ENCODE results near the gene TPRG1. TPM values are rescaled to one million over a fixed set of nuclear protein-coding genes. Genes with fewer than 3 reads are reported as not detected.

The TPRG1 gene
- total and polyA plus RNA-seq, 2 donors (not counting 3 experiments of a cell fraction or from before 2014, with no cell fraction given), result 0.30 TPM; not detected in 1

DNA sequence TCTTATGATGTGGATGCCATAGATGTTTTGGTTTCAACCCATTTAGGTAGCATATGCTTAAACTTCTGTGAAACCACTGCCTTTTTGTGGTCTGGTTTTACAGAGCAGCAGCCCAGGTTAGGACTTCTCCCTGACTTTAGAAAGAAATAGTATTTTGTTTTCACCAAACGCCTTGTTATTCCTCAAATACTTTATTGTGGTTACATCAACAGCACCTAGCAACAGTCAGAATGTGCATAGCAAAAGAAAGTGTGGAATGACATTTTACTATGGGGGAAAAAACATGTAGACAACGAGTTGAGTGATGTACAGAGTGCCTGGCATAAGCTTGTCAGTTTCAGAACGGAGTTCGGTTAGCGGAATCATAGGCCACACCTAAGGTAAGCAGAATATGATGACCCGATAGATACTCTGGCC, 159.2 kb downstream of the TPRG1 start:
- no peak overlapping the region for H3K27ac ChIP-seq (ENCODE audit: insufficient read depth, low read depth, low read length)
- CTCF ChIA-PET, result no interaction called here
- dilution Hi-C loops (cut with MboI; ENCODE audit: extremely low pct_ligation_motif_present, low sequenced_read_pairs) (no loop called here), intact Hi-C loops (cut with micrococcal nuclease) (no loop called here)
- no peaks in the 10 kb centered on the region for H3K4me1 ChIP-seq (ENCODE audit: control insufficient read depth, extremely low read depth, insufficient read depth, low read length)
- H3K9me1 ChIP-seq (replicated peaks; ENCODE audit: control insufficient read depth, extremely low read depth, insufficient read depth, low read length), result no peaks in the 10 kb centered on the region
- BruUV-seq (replicated peaks), result no TSS peak
- no peak for DNase-seq (ENCODE audit: low read depth, low spot score)
- H3K4me3 ChIP-seq (replicated peaks in 1 of 3; ENCODE audit: insufficient read depth in 1 of 3, low read depth in 1 of 3, low read length in 3 of 3), result no peak overlapping the region
- H3K9ac ChIP-seq (replicated peaks; ENCODE audit: extremely low read depth, insufficient read depth, low read length), result no peak overlapping the region
- H3K36me3 ChIP-seq (ENCODE audit: control insufficient read depth in 2 of 2, extremely low read depth in 1 of 2, insufficient read depth in 2 of 2, low read length in 2 of 2), result no peaks in the 10 kb centered on the region
- H3K27me3 ChIP-seq (ENCODE audit: control insufficient read depth in 2 of 2, insufficient read depth in 2 of 2, low read length in 2 of 2), result no peaks in the 10 kb centered on the region
- H4K20me1 ChIP-seq (replicated peaks; ENCODE audit: control insufficient read depth, extremely low read depth, insufficient read depth, low read length), result no peaks in the 10 kb centered on the region
- no peaks in the 10 kb centered on the region for H3K79me2 ChIP-seq (ENCODE audit: control insufficient read depth, insufficient read depth, low read length)
- no peaks in the 10 kb centered on the region for H3K9me3 ChIP-seq (replicated peaks; ENCODE audit: control insufficient read depth, insufficient read depth, low read length)
- H2AFZ ChIP-seq (ENCODE audit: low read depth, low read length), result no peak overlapping the region
- no peak for FAIRE-seq
- TF ChIP-seq FOS (IDR thresholded peaks at IDR 0.05; ENCODE audit: borderline replicate concordance, insufficient read depth, low read length), result no peak
- TF ChIP-seq MYC (IDR thresholded peaks at IDR 0.05; ENCODE audit: low read depth, low read length), result no peak
- TF ChIP-seq POLR2AphosphoS5 (IDR thresholded peaks at IDR 0.05; ENCODE audit: insufficient read depth, low read depth, low read length), result no peak
- TF ChIP-seq POLR2A (IDR thresholded peaks at IDR 0.05; ENCODE audit: low read depth, low read length), result no peak
- TF ChIP-seq, protein P1, sequence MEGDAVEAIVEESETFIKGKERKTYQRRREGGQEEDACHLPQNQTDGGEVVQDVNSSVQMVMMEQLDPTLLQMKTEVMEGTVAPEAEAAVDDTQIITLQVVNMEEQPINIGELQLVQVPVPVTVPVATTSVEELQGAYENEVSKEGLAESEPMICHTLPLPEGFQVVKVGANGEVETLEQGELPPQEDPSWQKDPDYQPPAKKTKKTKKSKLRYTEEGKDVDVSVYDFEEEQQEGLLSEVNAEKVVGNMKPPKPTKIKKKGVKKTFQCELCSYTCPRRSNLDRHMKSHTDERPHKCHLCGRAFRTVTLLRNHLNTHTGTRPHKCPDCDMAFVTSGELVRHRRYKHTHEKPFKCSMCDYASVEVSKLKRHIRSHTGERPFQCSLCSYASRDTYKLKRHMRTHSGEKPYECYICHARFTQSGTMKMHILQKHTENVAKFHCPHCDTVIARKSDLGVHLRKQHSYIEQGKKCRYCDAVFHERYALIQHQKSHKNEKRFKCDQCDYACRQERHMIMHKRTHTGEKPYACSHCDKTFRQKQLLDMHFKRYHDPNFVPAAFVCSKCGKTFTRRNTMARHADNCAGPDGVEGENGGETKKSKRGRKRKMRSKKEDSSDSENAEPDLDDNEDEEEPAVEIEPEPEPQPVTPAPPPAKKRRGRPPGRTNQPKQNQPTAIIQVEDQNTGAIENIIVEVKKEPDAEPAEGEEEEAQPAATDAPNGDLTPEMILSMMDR (IDR thresholded peaks at IDR 0.05; ENCODE audit: extremely low read depth in 1 of 2, insufficient read depth in 1 of 2, low read depth in 1 of 2, low read length in 2 of 2), result no peak
- POLR2A ChIA-PET, result no interaction called here
- H3K4me2 ChIP-seq (ENCODE audit: insufficient read depth, low read length), result no peak overlapping the region

DNA sequence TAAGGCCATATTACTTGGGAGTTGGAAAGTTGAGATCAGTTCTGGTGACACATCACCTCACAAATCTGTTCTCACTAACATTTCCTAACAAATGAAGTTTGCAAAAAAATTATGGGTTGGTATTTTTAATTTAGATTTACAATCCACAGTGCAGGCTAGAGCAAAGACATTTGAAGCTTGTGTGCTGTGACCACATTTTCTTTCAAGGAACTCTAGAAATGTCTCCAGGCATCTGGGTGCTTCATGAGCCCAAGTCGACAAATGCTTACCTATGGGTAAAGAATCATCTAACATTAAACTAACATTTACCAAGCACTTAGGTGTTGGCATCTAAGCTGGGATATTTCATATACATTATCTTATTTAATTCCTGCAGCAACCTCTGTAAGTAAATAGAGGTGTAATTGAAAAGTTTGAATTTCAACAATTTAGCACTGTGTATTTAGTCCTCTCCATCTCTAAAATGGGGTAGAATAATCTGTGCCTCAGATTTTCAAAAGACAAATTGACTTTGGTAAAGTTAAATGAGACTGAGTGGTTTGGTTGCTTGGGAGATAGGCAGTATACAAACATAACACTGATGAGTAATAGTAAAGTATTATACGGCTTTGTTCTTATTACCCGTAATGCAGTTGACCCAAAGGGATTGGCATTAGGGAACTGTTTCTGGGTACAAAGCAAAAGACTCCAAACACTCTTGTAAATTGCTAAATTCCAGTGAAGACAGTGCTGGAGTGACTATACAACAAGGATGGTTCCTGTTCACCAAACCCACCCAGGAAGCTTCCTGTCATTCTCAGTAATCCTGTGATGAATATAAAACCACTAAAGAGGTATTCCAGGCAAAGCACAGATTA, 162.5 kb downstream of the TPRG1 start:
- DNase-seq (ENCODE audit: low read depth, low spot score) (no peak), FAIRE-seq (no peak)
- H3K9ac ChIP-seq (replicated peaks; ENCODE audit: extremely low read depth, insufficient read depth, low read length), result no peak overlapping the region
- H3K27me3 ChIP-seq (ENCODE audit: control insufficient read depth in 2 of 2, insufficient read depth in 2 of 2, low read length in 2 of 2), result no peaks in the 10 kb centered on the region
- no peaks in the 10 kb centered on the region for H4K20me1 ChIP-seq (replicated peaks; ENCODE audit: control insufficient read depth, extremely low read depth, insufficient read depth, low read length)
- TF ChIP-seq FOS (IDR thresholded peaks at IDR 0.05; ENCODE audit: borderline replicate concordance, insufficient read depth, low read length) (no peak), POLR2A (IDR thresholded peaks at IDR 0.05; ENCODE audit: low read depth, low read length) (no peak), GATA2 (IDR thresholded peaks at IDR 0.05; ENCODE audit: insufficient read depth, insufficient read length, low read depth, low read length) (no peak), JUN (IDR thresholded peaks at IDR 0.05; ENCODE audit: borderline replicate concordance, insufficient read depth, insufficient read length, low read depth) (no peak), MYC (IDR thresholded peaks at IDR 0.05; ENCODE audit: low read depth, low read length) (no peak), EZH2 (IDR thresholded peaks at IDR 0.05; ENCODE audit: borderline replicate concordance, low read depth, low read length, severe bottlenecking) (no peak)
- TF ChIP-seq, protein P2, sequence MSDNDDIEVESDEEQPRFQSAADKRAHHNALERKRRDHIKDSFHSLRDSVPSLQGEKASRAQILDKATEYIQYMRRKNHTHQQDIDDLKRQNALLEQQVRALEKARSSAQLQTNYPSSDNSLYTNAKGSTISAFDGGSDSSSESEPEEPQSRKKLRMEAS (IDR thresholded peaks at IDR 0.05; ENCODE audit: insufficient read depth, insufficient read length), result no peak
- H3K36me3 ChIP-seq (ENCODE audit: control insufficient read depth in 2 of 2, extremely low read depth in 1 of 2, insufficient read depth in 2 of 2, low read length in 2 of 2), result no peaks in the 10 kb centered on the region
- H3K4me2 ChIP-seq (ENCODE audit: insufficient read depth, low read length), result no peak overlapping the region
- dilution Hi-C loops (cut with MboI; ENCODE audit: extremely low pct_ligation_motif_present, low sequenced_read_pairs) (no loop called here), intact Hi-C loops (cut with micrococcal nuclease) (no loop called here)
- no peaks in the 10 kb centered on the region for H3K79me2 ChIP-seq (ENCODE audit: control insufficient read depth, insufficient read depth, low read length)
- POLR2A ChIA-PET, result no interaction called here
- H3K9me3 ChIP-seq (replicated peaks; ENCODE audit: control insufficient read depth, insufficient read depth, low read length), result no peaks in the 10 kb centered on the region
- H2AFZ ChIP-seq (ENCODE audit: low read depth, low read length), result no peak overlapping the region
- no peaks in the 10 kb centered on the region for H3K9me1 ChIP-seq (replicated peaks; ENCODE audit: control insufficient read depth, extremely low read depth, insufficient read depth, low read length)
- H3K4me3 ChIP-seq (replicated peaks in 1 of 3; ENCODE audit: insufficient read depth in 1 of 3, low read depth in 1 of 3, low read length in 3 of 3), result no peak overlapping the region
- BruUV-seq (replicated peaks), result no TSS peak
- no peak overlapping the region for H3K27ac ChIP-seq (ENCODE audit: insufficient read depth, low read depth, low read length)
- H3K4me1 ChIP-seq (ENCODE audit: control insufficient read depth, extremely low read depth, insufficient read depth, low read length), result no peaks in the 10 kb centered on the region
- CTCF ChIA-PET, result no interaction called here

Measured in endothelial cell of umbilical vein (primary cell).